Ascending aorta (tissue), 2 donors: Measurements from ENCODE around the gene NDFIP1. TPM values are rescaled to one million over a fixed set of nuclear protein-coding genes. Genes with fewer than 3 reads are reported as not detected.

ENCODE experiments used
- DNase-seq, 2 donors: peaks; one replicate each; pipeline ENCODE4 v3.0.0-alpha.2; 2019; ENCODE audit warnings: low spot score in 2 of 2
- H3K27ac ChIP-seq, 2 donors: fragments of 200-600 bp; sonication (generic); one replicate each; pipeline ENCODE4 v1.5.1; 2016 to 2017; ENCODE audit warnings: mild to moderate bottlenecking in 1 of 2
- H3K27me3 ChIP-seq: fragments of 200-600 bp; sonication (generic); one replicate; pipeline ENCODE4 v1.5.1; 2017
- H3K36me3 ChIP-seq, 2 donors: fragments of 200-600 bp; sonication (generic); one replicate each; pipeline ENCODE4 v1.5.1; 2016
- H3K4me1 ChIP-seq, 2 donors: fragments of 200-600 bp; sonication (generic); one replicate each; pipeline ENCODE4 v1.5.1; 2016 to 2017; ENCODE audit warnings: mild to moderate bottlenecking in 1 of 2
- H3K4me3 ChIP-seq, 2 donors: fragments of 200-600 bp; sonication (generic); one replicate each; pipeline ENCODE4 v1.5.1; 2016 to 2017; ENCODE audit warnings: mild to moderate bottlenecking in 1 of 2
- H3K9me3 ChIP-seq, 2 donors: fragments of 200-600 bp; sonication (generic); one replicate each; pipeline ENCODE4 v1.5.1; 2016
- CTCF ChIP-seq, 3 experiments: fragments of 200-600 bp in 2 of 3; fragments of 450-650 bp in 1 of 3; sonication (generic) in 2 of 3; IDR thresholded peaks; one replicate each; pipeline ENCODE4 v1.5.1; 2016 to 2019; ENCODE audit warnings: antibody characterized with exemption in 3 of 3, mild to moderate bottlenecking in 1 of 3, moderate library complexity in 1 of 3
- intact Hi-C: fragments of 100-400 bp; cut with DNase I; formaldehyde crosslinking; loops from one replicate; pipeline ENCODE4 v1.15.1; 2023
- total RNA-seq: library from RNA; depleted of rRNA; stranded (reverse); fragments of >200 nt; gene quantifications from one replicate; pipeline ENCODE4 v1.1.0, GENCODE V29; 2016

NDFIP1 gene
- total RNA-seq, 1 donor from 2014 or later, result 310 TPM

- DNase-seq, result peak in 1 of 2 donors; percentile 39
- H3K27ac ChIP-seq, result no peak overlapping the region
- H3K36me3 ChIP-seq, result no peaks in the 10 kb centered on the region
- H3K4me3 ChIP-seq, result no peak overlapping the region
- H3K27me3 ChIP-seq, result no peaks in the 10 kb centered on the region
- intact Hi-C loops, result no loop called here
- H3K4me1 ChIP-seq, result no peaks in the 10 kb centered on the region
- H3K9me3 ChIP-seq, result no peaks in the 10 kb centered on the region
- TF ChIP-seq CTCF (IDR thresholded peaks at IDR 0.05), result no peak
These were observed 66.5 kb downstream of the NDFIP1 start for GRCh38 chr5:142175039-142175438.

GRCh38 chr5:142175461-142176142 is 67.0 kb downstream of the NDFIP1 start:
- no peaks in the 10 kb centered on the region for H3K36me3 ChIP-seq
- no peaks in the 10 kb centered on the region for H3K27me3 ChIP-seq
- H3K27ac ChIP-seq, result no peak overlapping the region
- DNase-seq, result peak in 1 of 2 donors; percentile 30
- TF ChIP-seq CTCF (IDR thresholded peaks at IDR 0.05), result no peak
- H3K9me3 ChIP-seq, result no peaks in the 10 kb centered on the region
- intact Hi-C loops, result no loop called here
- no peak overlapping the region for H3K4me3 ChIP-seq
- H3K4me1 ChIP-seq, result no peaks in the 10 kb centered on the region

- Histone ChIP-seq H3K4me1 (no peaks in the 10 kb centered on the region), H3K4me3 (no peak overlapping the region), H3K27me3 (no peaks in the 10 kb centered on the region), H3K27ac (no peak overlapping the region), H3K36me3 (no peaks in the 10 kb centered on the region), H3K9me3 (no peaks in the 10 kb centered on the region)
- intact Hi-C loops, result no loop called here
- no peak for TF ChIP-seq CTCF (IDR thresholded peaks at IDR 0.05)
- peak in 1 of 2 donors; percentile 21 for DNase-seq
These were observed 67.7 kb downstream of the NDFIP1 start for GRCh38 chr5:142176255-142176654.

DNA sequence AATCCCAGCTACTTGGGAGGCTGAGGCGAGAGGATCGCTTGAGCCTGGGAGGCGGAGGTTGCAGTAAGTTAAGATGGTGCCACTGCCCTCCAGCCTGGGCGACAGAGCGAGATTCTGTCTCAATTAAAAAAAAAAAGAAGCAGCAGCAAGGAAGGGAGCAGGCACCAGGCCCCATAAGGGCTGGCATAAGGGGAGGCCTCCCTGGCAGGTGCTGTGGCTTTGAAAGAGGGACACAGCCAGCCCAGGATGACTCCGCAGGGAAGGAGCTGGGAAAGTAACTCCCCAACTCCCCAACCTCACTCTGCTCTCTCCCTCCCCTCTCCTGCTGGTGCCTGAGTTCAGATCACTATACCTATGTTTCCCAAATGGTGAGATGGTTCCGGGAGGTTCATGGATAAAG is 70.1 kb downstream of the NDFIP1 start:
- TF ChIP-seq CTCF (IDR thresholded peaks at IDR 0.05), result no peak
- Histone ChIP-seq H3K36me3 (no peaks in the 10 kb centered on the region), H3K4me3 (no peak overlapping the region), H3K9me3 (no peaks in the 10 kb centered on the region), H3K4me1 (no peaks in the 10 kb centered on the region), H3K27me3 (no peaks in the 10 kb centered on the region), H3K27ac (no peak overlapping the region)
- intact Hi-C loops, result no loop called here
- DNase-seq, result no peak

DNA sequence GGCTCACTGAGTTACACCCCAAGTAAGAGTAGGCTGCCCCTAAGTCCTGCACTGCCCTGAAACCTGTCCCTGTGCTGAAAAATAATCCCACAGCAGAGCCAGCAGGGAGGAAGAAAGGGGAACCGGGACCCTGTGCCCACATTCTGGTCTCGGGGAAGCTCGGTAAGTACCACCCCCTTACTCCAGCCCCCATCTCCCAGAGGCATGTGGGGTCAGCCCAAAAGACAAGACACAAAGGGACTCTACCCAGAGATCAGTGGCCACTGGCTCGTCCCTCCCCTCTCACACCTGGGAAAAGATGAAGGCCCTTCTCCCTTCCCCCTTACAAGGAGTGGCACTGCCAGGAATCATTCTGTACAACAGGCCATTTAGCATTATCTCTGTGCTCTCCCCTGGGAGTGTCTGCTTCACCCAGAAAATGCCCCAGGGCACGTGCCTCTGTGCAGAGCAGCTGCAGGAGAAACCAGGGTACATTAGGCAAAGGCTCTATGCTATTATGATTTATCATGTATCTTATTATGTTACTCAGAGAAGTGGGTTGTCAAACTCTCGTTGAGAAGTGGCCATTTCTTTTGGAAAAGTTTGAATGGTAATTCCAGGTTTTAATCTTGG is 71.3 kb downstream of the NDFIP1 start:
- Histone ChIP-seq H3K4me3 (no peak overlapping the region), H3K27me3 (no peaks in the 10 kb centered on the region), H3K36me3 (no peaks in the 10 kb centered on the region), H3K9me3 (no peaks in the 10 kb centered on the region), H3K27ac (no peak overlapping the region), H3K4me1 (no peaks in the 10 kb centered on the region)
- no peak for DNase-seq
- no peak for TF ChIP-seq CTCF (IDR thresholded peaks at IDR 0.05)
- intact Hi-C loops, result no loop called here
